Measurements from ENCODE around the gene HOXD8. TPM values are rescaled to one million over a fixed set of nuclear protein-coding genes. Genes with fewer than 3 reads are reported as not detected.

HOXD8 gene
- total and polyA plus RNA-seq, 9 of the 15 experiments (the other 6 are each of a cell fraction or from before 2014, with no cell fraction given): 0.04 to 0.15 TPM; not detected in 7

DNA sequence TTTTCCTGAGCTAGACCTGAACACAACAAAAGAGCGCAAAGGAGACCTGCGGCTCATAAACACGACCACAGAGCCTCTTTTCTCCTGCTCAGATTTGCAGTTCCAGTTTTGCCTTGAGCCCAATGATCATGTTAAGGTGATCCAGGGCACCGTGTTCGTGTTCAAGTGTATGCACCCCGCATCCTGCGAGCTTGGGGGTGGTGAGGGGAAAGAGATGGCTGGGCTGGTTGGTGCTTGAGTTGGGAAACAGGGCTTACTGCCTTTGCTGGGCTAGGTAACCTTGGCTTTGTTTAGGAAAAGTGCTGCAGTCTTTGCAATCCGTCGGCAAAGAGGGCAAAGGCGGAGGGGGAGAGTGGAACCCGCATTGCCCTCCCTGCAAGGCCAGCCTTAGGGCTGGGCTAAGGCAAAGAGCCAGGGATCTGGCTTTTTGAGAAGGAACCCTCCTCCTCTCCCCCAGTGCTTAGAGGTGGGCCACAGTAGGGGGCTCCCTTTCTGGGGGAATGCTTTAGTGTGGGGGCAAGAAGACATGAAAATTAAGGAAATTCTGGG, 11.6 kb upstream of the HOXD8 start:
- FAIRE-seq (no peak), ATAC-seq (no peak), DNase-seq (ENCODE audit: extremely low read depth in 1 of 4, low spot score in 3 of 4) (no peak)
- H4K20me1 ChIP-seq (replicated peaks; ENCODE audit: control insufficient read depth, insufficient read depth, low read length): no peaks in the 10 kb centered on the region; the same call in 1 of the 2 replicates
- H3K79me2 ChIP-seq (ENCODE audit: control insufficient read depth, insufficient read depth, low read length): no peaks in the 10 kb centered on the region
- no peaks in the 10 kb centered on the region for H3K9me3 ChIP-seq (replicated peaks; ENCODE audit: control insufficient read depth, insufficient read depth, low read depth, low read length)
- peaks cover 81 to 82% of the 10 kb centered on the region in 2 experiments for H3K27me3 ChIP-seq (ENCODE audit: control insufficient read depth in 2 of 2, insufficient read depth in 2 of 2, low read length in 2 of 2)
- H3K4me1 ChIP-seq (replicated peaks in 1 of 2; ENCODE audit: control insufficient read depth in 2 of 2, insufficient read depth in 2 of 2, low read length in 2 of 2): peaks cover 0 to 26% of the 10 kb centered on the region in 2 experiments; a peak in 1 of 5 replicates
- no peaks in the 10 kb centered on the region for H3K36me3 ChIP-seq (ENCODE audit: control insufficient read depth, insufficient read depth, low read length)
- H3K9ac ChIP-seq (ENCODE audit: insufficient read depth in 1 of 2, low read depth in 2 of 2, low read length in 2 of 2): no peak overlapping the region
- no peak for TF ChIP-seq EP300 (IDR thresholded peaks at IDR 0.05; ENCODE audit: low read length)
- TF ChIP-seq STAG1 (CRISPR knock-in tag; IDR thresholded peaks at IDR 0.05; ENCODE audit: borderline replicate concordance): no peak
- no peak for TF ChIP-seq HMG20B (CRISPR knock-in tag; IDR thresholded peaks at IDR 0.05)
- TF ChIP-seq LARP7 (IDR thresholded peaks at IDR 0.05): no peak
- TF ChIP-seq ETV1 (tag; conservative IDR thresholded peaks at IDR 0.05; ENCODE audit: low read depth): no peak
- no peak for TF ChIP-seq ZNF830 (CRISPR knock-in tag; IDR thresholded peaks at IDR 0.05)
- in situ Hi-C loops (cut with MboI) (no loop called here), intact Hi-C loops (cut with micrococcal nuclease) (no loop called here)
- WGBS (ENCODE audit: insufficient coverage, low coverage, missing lambda C conversion rate): 3% methylated on average over 11 of the region's 11 CpGs
- no peak overlapping the region for H2AFZ ChIP-seq (ENCODE audit: low read depth, low read length)
- H3K4me3 ChIP-seq: no peak overlapping the region
- ChIA-PET CTCF (ENCODE audit: low intra/inter-chr PET ratio) (no interaction called here), POLR2A (interaction anchor here (0.6 kb wide), 1 partner anchor 52 kb away, joined by 3 read pairs; no protein-coding TSS in a partner anchor)
- no TSS peak for BruUV-seq (replicated peaks)
- no peaks in the 10 kb centered on the region for H3K9me1 ChIP-seq (ENCODE audit: control insufficient read depth, insufficient read depth, low read length)
- H3K4me2 ChIP-seq (ENCODE audit: insufficient read depth, low read length): no peak overlapping the region
- H3K27ac ChIP-seq (ENCODE audit: extremely low read depth, low read depth, low read length): no peak overlapping the region

All from K562 (cell line).